A673 (cell line): ENCODE data around the gene CDH24. TPM values are rescaled to one million over a fixed set of nuclear protein-coding genes. Genes with fewer than 3 reads are reported as not detected.

Experiments used
- BruUV-seq: library from RNA; stranded (reverse); fragments of 400-500 nt; replicated peaks from 2 replicates; lab custom pipeline; 2021; lab: Mats Ljungman, UMichigan
- CTCF ChIA-PET: fragments of 300-600 bp; sonication (Branson Sonifier 250); formaldehyde crosslinking; loops from one replicate; lab custom pipeline; 2022; ENCODE audit warnings: antibody characterized with exemption; lab: Charles Lee
- POLR2A ChIA-PET: fragments of 300-600 bp; sonication (Branson Sonifier 250); formaldehyde crosslinking; loops from one replicate; lab custom pipeline; 2022; ENCODE audit warnings: antibody characterized with exemption; ENCODE audit not compliant: low non-redundant PET; lab: Charles Lee
- DNase-seq: peaks from one replicate; pipeline ENCODE4 v3.0.0-alpha.2; 2015; ENCODE audit warnings: low spot score
- H3K27ac ChIP-seq: fragments of 200-600 bp; sonication (generic); 2 replicates; pipeline ENCODE4 v1.5.1; 2016; ENCODE audit warnings: mixed run types, low read depth, mild to moderate bottlenecking, mixed read lengths, antibody characterized with exemption, low read length; ENCODE audit not compliant: poor library complexity, severe bottlenecking
- H3K27me3 ChIP-seq: fragments of 200-600 bp; sonication (generic); replicated peaks from 2 replicates; pipeline ENCODE4 v1.6.1; 2017; ENCODE audit warnings: mixed run types, low read depth, mild to moderate bottlenecking, mixed read lengths, antibody characterized with exemption, low read length; ENCODE audit not compliant: insufficient read depth, poor library complexity
- H3K36me3 ChIP-seq: fragments of 200-600 bp; sonication (generic); 2 replicates; pipeline ENCODE4 v1.6.1; 2016; ENCODE audit warnings: mixed run types, mild to moderate bottlenecking, mixed read lengths, antibody characterized with exemption, low read length; ENCODE audit not compliant: insufficient read depth, poor library complexity, severe bottlenecking
- H3K4me1 ChIP-seq: fragments of 200-600 bp; sonication (generic); 2 replicates; pipeline ENCODE4 v1.6.1; 2017; ENCODE audit warnings: mixed run types, mild to moderate bottlenecking, mixed read lengths, antibody characterized with exemption, low read length; ENCODE audit not compliant: insufficient read depth, poor library complexity, severe bottlenecking
- H3K4me3 ChIP-seq: fragments of 200-600 bp; sonication (generic); 2 replicates; pipeline ENCODE4 v1.5.1; 2016; ENCODE audit warnings: low read depth, mixed run types, mild to moderate bottlenecking, mixed read lengths, low read length; ENCODE audit not compliant: poor library complexity, severe bottlenecking
- H3K9me3 ChIP-seq: fragments of 200-600 bp; sonication (generic); 2 replicates; pipeline ENCODE4 v1.6.1; 2016; ENCODE audit warnings: mixed run types, low read depth, mild to moderate bottlenecking, mixed read lengths, antibody characterized with exemption, low read length; ENCODE audit not compliant: poor library complexity, severe bottlenecking
- EZH2 ChIP-seq: fragments of 200-600 bp; sonication (generic); IDR thresholded peaks from 2 replicates; pipeline ENCODE4 v1.6.1; 2017; ENCODE audit warnings: borderline replicate concordance, low read depth, mild to moderate bottlenecking, mixed read lengths, antibody characterized with exemption, low read length; ENCODE audit not compliant: poor library complexity, severe bottlenecking
- intact Hi-C: fragments of 100-400 bp; cut with micrococcal nuclease; formaldehyde crosslinking; loops from one replicate; pipeline ENCODE4 v1.10.0; 2022; ENCODE audit not compliant: unreplicated experiment
- total RNA-seq: library from RNA; stranded (reverse); gene quantifications from 2 replicates; pipeline ENCODE4 v1.2.3, GENCODE V29; 2021
- TF ChIP-seq, protein P1 (sequence below): fragments of 300-800, 200-600 bp; sonication (generic); conservative IDR thresholded peaks from 2 replicates; pipeline ENCODE4 v1.5.1; 2017; ENCODE audit warnings: low read depth, mild to moderate bottlenecking, antibody characterized with exemption, low read length, moderate library complexity, mixed read lengths

CDH24 gene
- total RNA-seq, 1 experiment from 2014 or later, result 44.8 TPM

DNA sequence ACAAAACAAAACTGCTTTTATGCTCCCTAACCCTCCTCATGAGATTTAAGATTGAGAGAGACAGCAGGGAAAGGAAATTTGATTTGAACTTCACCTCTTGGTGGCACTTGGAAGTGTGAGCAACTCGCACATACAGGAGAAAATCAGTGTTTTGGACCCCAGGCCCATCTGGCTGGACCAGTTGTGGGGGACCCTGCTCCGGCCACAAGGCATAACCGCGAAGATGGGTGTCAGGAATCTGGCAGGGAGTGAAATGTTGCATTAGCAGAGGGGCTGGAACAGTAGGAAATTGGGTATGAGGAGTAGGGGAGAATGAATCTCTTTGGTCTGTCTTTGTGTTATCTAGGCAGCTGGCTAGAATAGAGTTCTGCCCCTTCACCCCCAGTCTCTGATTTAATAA is 46.3 kb upstream of the CDH24 start:
- CTCF ChIA-PET, result no interaction called here
- POLR2A ChIA-PET, result no interaction called here
- TF ChIP-seq EZH2, result no peak
- TF ChIP-seq, protein P1, sequence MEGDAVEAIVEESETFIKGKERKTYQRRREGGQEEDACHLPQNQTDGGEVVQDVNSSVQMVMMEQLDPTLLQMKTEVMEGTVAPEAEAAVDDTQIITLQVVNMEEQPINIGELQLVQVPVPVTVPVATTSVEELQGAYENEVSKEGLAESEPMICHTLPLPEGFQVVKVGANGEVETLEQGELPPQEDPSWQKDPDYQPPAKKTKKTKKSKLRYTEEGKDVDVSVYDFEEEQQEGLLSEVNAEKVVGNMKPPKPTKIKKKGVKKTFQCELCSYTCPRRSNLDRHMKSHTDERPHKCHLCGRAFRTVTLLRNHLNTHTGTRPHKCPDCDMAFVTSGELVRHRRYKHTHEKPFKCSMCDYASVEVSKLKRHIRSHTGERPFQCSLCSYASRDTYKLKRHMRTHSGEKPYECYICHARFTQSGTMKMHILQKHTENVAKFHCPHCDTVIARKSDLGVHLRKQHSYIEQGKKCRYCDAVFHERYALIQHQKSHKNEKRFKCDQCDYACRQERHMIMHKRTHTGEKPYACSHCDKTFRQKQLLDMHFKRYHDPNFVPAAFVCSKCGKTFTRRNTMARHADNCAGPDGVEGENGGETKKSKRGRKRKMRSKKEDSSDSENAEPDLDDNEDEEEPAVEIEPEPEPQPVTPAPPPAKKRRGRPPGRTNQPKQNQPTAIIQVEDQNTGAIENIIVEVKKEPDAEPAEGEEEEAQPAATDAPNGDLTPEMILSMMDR, result no peak

DNA sequence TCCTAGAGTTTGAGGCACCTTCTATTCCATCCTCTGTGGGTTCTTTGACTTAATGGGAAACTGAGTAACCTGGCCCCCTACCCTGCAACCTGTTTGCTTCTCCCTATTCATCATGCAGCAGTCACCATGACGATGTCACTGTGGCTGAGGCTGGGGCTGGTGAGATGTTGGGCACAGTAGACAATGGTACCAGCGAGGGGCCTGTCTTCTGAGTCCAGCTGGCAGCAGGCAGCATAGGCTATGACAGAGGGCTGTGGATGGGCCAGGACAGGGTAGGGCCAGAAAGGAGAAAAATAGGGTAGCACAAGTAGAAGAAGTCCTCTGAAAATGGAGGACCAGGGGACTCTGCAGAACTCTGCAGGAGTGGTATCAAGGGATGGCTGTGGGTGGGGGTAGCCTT is 45.5 kb upstream of the CDH24 start:
- POLR2A ChIA-PET, result no interaction called here
- DNase-seq, result no peak
- intact Hi-C loops, result no loop called here
- Histone ChIP-seq H3K4me3 (no peak overlapping the region), H3K36me3 (peaks cover 12% of the 10 kb centered on the region), H3K9me3 (no peaks in the 10 kb centered on the region), H3K4me1 (peaks cover 15% of the 10 kb centered on the region), H3K27me3 (no peaks in the 10 kb centered on the region), H3K27ac (no peak overlapping the region)
- TF ChIP-seq, protein P1, result no peak
- no peak for TF ChIP-seq EZH2
- no TSS peak for BruUV-seq
- CTCF ChIA-PET, result no interaction called here

More for the DNA sequence above, 46.3 kb upstream of the CDH24 start:
- no peak overlapping the region for H3K4me3 ChIP-seq
- no peaks in the 10 kb centered on the region for H3K27me3 ChIP-seq
- BruUV-seq, result no TSS peak
- peaks cover 15% of the 10 kb centered on the region for H3K4me1 ChIP-seq
- DNase-seq, result no peak
- no peaks in the 10 kb centered on the region for H3K9me3 ChIP-seq
- peaks cover 4% of the 10 kb centered on the region for H3K36me3 ChIP-seq
- no peak overlapping the region for H3K27ac ChIP-seq
- intact Hi-C loops, result no loop called here

DNA sequence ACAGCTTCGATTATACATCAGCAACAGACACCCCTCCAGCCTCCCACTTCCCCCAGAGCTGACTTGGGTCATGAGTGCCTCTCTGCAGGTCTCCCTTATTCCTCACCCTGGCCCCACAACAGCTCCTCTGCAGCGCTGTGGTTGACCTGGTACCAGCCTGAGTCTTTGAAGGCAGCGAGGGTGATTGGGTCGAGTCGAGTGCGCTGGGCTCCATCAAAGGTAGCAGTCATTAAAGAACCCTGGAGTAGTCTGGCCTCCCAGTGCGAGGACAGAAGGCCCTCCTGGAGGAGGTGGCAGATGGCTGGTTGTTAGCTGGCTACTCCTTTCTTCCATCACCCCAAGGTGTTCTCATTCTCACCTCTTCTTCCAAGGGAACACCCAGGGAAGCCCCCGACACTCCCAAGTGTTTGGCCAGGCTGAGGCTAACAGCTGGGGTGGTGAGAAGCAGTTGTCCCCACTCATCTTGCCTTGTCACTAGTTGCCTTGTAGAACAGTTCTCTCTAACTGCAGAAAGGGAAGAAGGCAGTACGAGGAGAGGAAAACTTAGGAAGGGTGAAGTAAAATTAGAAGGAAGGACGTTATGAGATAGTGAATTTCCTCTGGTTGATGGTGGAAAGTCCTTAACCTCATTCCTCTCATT is 44.8 kb upstream of the CDH24 start:
- no TSS peak for BruUV-seq
- peaks cover 17% of the 10 kb centered on the region for H3K36me3 ChIP-seq
- H3K4me3 ChIP-seq, result no peak overlapping the region
- CTCF ChIA-PET, result no interaction called here
- no peak for TF ChIP-seq EZH2
- TF ChIP-seq, protein P1, result no peak
- DNase-seq, result no peak
- H3K9me3 ChIP-seq, result no peaks in the 10 kb centered on the region
- intact Hi-C loops, result no loop called here
- POLR2A ChIA-PET, result no interaction called here
- H3K27ac ChIP-seq, result no peak overlapping the region
- H3K27me3 ChIP-seq, result no peaks in the 10 kb centered on the region
- H3K4me1 ChIP-seq, result peaks cover 16% of the 10 kb centered on the region
